Upper lobe of right lung (tissue), 1 donor: ENCODE data around the gene TSSK2. TPM values are rescaled to one million over a fixed set of nuclear protein-coding genes. Genes with fewer than 3 reads are reported as not detected.
A peak's percentile ranks its signal among the peaks of the same experiment; 100 is the strongest.

ENCODE experiments used
- ATAC-seq: fragments of 200-7000 bp; cut with Tn5 transposase; one replicate; pipeline ENCODE4 v1.9.1; 2020; ENCODE audit warnings: mild to moderate bottlenecking, moderate library complexity
- DNase-seq: peaks from one replicate; pipeline ENCODE4 v3.0.0-alpha.2; 2020
- H3K27ac ChIP-seq: fragments of 200-600 bp; one replicate; pipeline ENCODE4 v1.8.0; 2022
- H3K27me3 ChIP-seq: fragments of 200-600 bp; one replicate; pipeline ENCODE4 v1.8.0; 2022; ENCODE audit warnings: mild to moderate bottlenecking
- H3K36me3 ChIP-seq: fragments of 200-600 bp; one replicate; pipeline ENCODE4 v1.8.0; 2022
- H3K4me1 ChIP-seq: fragments of 200-600 bp; one replicate; pipeline ENCODE4 v1.8.0; 2022
- H3K4me3 ChIP-seq: fragments of 200-600 bp; one replicate; pipeline ENCODE4 v1.8.0; 2022; ENCODE audit warnings: mild to moderate bottlenecking
- H3K9me3 ChIP-seq: fragments of 200-600 bp; one replicate; pipeline ENCODE4 v1.8.0; 2022
- intact Hi-C: fragments of 100-400 bp; cut with DNase I; formaldehyde crosslinking; loops from one replicate; pipeline ENCODE4 v1.11.0; 2022
- total RNA-seq: library from RNA; stranded (reverse); fragmentation: NEBNext Ultra II Directional; extraction: Animal tissue kit (Norgen Biotek cat#: 25700); gene quantifications from one replicate; pipeline ENCODE4 v1.2.1, GENCODE V29; 2021
- TF ChIP-seq, protein P1 (sequence below): fragments of 200-600 bp; IDR thresholded peaks from one replicate; pipeline ENCODE4 v1.8.0; 2022; ENCODE audit warnings: antibody characterized with exemption
- donor health status: DM: no; HTN: yes; CAD: no; lungs with severe emphysema.

TSSK2 gene
- total RNA-seq, 1 donor from 2014 or later = not detected

DNA sequence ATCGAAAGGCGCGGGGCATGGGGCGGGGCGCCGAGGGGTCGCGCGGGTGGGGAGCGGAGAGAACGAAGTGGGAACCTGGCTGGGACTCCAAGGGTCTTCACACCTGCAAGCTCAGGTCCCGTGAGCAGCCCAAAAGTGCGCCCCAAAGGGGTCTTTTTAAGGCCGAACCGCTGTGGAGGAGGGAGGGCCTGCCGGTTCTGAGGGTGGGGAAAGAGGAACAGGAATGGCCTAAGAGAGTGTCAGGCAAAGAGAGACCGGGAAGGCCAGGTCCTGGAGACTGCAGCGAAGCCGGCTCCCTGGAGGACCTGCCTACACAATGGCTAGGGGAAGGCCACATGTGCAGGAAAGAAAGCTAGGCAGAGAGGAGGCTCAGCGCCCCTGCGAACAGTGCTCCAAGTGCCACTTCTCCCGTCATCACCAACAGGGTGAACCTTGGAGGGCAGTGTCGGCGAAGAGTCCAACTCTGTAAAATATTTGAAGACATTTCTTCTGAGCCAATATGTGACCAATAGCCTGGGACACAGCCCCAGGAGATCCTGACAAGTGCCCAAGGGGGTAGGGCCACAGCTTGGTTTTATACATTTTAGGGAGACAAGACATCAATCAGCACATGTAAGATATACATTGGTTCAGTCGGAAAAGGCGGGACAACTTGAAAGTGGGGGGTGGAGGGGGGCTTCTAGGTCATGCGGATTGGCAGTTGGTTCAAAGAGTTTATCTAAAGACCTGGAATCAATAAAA lies 8.2 kb upstream of the TSSK2 start:
- Histone ChIP-seq H3K4me1 (peaks cover 34% of the 10 kb centered on the region), H3K36me3 (no peaks in the 10 kb centered on the region), H3K4me3 (peak overlapping the region; percentile 90), H3K27me3 (no peaks in the 10 kb centered on the region), H3K27ac (peak overlapping the region; percentile 66), H3K9me3 (no peaks in the 10 kb centered on the region)
- TF ChIP-seq, protein P1, sequence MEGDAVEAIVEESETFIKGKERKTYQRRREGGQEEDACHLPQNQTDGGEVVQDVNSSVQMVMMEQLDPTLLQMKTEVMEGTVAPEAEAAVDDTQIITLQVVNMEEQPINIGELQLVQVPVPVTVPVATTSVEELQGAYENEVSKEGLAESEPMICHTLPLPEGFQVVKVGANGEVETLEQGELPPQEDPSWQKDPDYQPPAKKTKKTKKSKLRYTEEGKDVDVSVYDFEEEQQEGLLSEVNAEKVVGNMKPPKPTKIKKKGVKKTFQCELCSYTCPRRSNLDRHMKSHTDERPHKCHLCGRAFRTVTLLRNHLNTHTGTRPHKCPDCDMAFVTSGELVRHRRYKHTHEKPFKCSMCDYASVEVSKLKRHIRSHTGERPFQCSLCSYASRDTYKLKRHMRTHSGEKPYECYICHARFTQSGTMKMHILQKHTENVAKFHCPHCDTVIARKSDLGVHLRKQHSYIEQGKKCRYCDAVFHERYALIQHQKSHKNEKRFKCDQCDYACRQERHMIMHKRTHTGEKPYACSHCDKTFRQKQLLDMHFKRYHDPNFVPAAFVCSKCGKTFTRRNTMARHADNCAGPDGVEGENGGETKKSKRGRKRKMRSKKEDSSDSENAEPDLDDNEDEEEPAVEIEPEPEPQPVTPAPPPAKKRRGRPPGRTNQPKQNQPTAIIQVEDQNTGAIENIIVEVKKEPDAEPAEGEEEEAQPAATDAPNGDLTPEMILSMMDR = no peak
- ATAC-seq (peak; percentile 13), DNase-seq (no peak)
- intact Hi-C loops = no loop called here

DNA sequence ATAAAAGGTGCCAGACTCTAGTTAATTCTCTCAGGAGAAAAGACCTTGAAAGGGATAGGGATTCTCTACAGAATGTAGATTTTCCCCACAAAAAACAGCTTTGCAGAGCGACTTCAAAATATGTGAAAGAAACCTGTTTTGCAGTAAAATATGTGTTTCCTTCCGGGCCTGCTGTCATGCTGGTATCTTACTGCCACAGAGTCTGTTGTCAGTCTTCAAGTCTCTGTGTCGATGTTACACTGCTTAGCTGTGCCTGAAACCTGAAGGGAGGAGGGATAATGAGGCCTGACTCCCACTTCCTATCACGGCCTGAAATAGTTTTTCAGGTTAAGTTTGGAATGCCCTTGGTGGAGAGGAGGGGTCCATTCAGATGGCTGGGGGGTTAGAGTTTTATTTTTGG lies 7.2 kb upstream of the TSSK2 start:
- H3K27me3 ChIP-seq = no peaks in the 10 kb centered on the region
- no peaks in the 10 kb centered on the region for H3K9me3 ChIP-seq
- no peak overlapping the region for H3K27ac ChIP-seq
- H3K36me3 ChIP-seq = no peaks in the 10 kb centered on the region
- TF ChIP-seq, protein P1 = no peak
- intact Hi-C loops = no loop called here
- DNase-seq (no peak), ATAC-seq (no peak)
- peaks cover 27% of the 10 kb centered on the region for H3K4me1 ChIP-seq
- no peak overlapping the region for H3K4me3 ChIP-seq

DNA sequence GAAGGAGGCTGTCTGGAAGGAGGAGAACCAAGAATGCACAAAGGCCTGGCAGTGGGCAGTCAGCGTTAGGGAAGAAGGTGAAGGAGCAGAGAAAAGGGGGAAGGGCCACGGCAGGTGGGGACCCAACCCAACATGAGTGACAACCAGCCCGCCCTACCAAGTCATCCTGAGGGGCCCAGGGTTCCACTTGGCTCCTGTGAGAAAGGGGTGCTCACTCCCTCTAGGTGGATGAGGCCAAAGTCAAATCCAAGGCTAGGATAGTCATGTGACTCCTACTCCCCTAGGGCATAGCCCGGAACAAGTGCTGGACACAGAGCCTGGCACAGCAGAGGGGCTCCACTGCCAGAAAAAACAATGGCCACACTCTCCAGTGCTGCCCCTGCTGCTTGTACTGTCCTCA lies 6.7 kb upstream of the TSSK2 start:
- TF ChIP-seq, protein P1 = no peak
- intact Hi-C loops = no loop called here
- Histone ChIP-seq H3K9me3 (no peaks in the 10 kb centered on the region), H3K4me1 (peaks cover 22% of the 10 kb centered on the region), H3K4me3 (no peak overlapping the region), H3K27ac (no peak overlapping the region), H3K36me3 (no peaks in the 10 kb centered on the region), H3K27me3 (no peaks in the 10 kb centered on the region)
- DNase-seq (no peak), ATAC-seq (no peak)

DNA sequence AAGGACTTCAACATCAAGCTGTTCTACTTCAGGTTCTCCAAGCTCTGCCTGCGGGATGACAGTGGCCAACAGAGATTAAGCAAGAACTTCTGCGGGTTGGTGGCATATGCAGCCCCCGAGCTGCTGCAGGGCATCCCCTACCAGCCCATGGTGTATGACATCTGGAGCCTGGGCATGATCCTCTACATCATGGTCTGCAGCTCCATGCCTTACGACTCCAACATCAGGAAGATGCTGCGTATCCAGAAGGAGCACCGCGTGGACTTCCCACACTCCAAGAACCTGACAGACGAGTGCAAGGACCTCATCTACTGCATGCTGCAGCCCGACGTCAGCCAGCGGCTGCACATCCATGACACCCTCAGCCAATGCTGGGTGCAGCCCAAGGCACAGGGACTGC lies 6.1 kb upstream of the TSSK2 start:
- DNase-seq = no peak

DNA sequence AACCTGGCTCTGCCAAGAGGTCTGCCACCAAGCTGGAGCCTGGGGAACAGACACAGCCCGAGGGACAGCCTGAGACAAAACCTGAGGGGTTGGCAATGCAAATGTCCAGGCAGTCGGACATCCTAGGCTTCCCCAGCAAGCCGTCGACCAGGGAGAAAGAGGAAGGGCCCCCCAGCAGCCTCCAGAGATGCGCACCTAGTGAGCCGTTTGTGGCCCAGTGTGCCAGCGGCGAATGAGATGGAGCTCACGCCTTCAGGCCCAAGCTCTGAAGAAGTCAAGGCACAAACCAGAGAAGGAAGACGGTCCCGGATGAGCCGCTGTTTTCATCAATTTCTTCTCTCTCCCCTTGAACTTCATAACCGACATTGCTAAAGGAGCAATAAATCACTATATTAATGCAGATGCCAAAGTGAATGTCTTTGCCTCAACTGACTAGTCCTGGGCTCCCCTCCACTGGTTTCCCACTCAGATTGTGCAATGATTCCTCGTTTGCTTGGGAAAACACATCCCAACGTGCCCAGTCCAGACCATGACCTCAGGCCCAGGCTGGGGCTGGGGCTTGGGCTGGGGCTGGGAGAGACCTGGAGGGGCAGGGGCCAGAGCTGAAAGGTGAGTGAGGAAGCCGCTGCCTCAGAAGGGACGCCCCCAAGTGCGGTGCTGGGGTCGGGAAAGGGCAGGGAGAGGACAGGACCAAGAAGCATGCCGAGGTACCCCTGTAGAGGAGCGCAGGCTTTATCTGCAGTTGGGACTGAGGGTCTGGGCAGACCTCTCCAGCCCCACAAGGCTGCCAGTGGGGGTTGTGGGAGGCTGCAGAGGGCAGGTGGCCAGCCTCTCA lies 5.4 kb upstream of the TSSK2 start:
- no peak for DNase-seq

More for the DNA sequence above, 6.1 kb upstream of the TSSK2 start:
- Histone ChIP-seq H3K4me1 (peaks cover 16% of the 10 kb centered on the region), H3K9me3 (no peaks in the 10 kb centered on the region), H3K36me3 (no peaks in the 10 kb centered on the region), H3K4me3 (no peak overlapping the region), H3K27me3 (no peaks in the 10 kb centered on the region), H3K27ac (no peak overlapping the region)
- TF ChIP-seq, protein P1 = no peak
- no peak for ATAC-seq
- intact Hi-C loops = no loop called here

More for the DNA sequence above, 5.4 kb upstream of the TSSK2 start:
- no peaks in the 10 kb centered on the region for H3K27me3 ChIP-seq
- no peaks in the 10 kb centered on the region for H3K9me3 ChIP-seq
- H3K36me3 ChIP-seq = no peaks in the 10 kb centered on the region
- H3K4me1 ChIP-seq = peaks cover 9% of the 10 kb centered on the region
- TF ChIP-seq, protein P1 = no peak
- intact Hi-C loops = no loop called here
- no peak overlapping the region for H3K4me3 ChIP-seq
- no peak for ATAC-seq
- H3K27ac ChIP-seq = no peak overlapping the region
